DND-41 (cell line): ENCODE measurements around the gene TAF11L7.

Experiments used
- CTCF ChIP-seq: IDR thresholded peaks from 2 replicates; pipeline ENCODE4 v1.5.1; 2012; ENCODE audit warnings: borderline replicate concordance, low read length, moderate library complexity, mild to moderate bottlenecking; ENCODE audit not compliant: poor library complexity, severe bottlenecking; ENCODE audit errors: extremely low read depth
- EZH2 ChIP-seq: IDR thresholded peaks from 3 replicates; pipeline ENCODE4 v1.6.1; 2012; ENCODE audit warnings: borderline replicate concordance, low read depth, mild to moderate bottlenecking, moderate library complexity, low read length, inconsistent platforms; ENCODE audit not compliant: severe bottlenecking

- TF ChIP-seq EZH2 = no peak
- TF ChIP-seq CTCF = no peak
Measured at GRCh38 chr5:17625686-17626085, 40.1 kb upstream of the TAF11L7 start.
